Glutamatergic neuron (in vitro differentiated cells): Measurements from ENCODE around the gene SAMD4A. TPM values are rescaled to one million over a fixed set of nuclear protein-coding genes. Genes with fewer than 3 reads are reported as not detected.

Source experiments
- DNase-seq: peaks from one replicate; pipeline ENCODE4 v3.0.0; 2022
- H3K27ac Mint-ChIP-seq: one replicate; pipeline ENCODE4 v1.8.0; 2020; ENCODE audit warnings: mild to moderate bottlenecking, mixed read lengths, inconsistent platforms; ENCODE audit not compliant: unreplicated experiment
- H3K27me3 Mint-ChIP-seq: one replicate; pipeline ENCODE4 v1.8.0; 2020; ENCODE audit warnings: mild to moderate bottlenecking, moderate library complexity, mixed read lengths, inconsistent platforms; ENCODE audit not compliant: unreplicated experiment
- H3K36me3 Mint-ChIP-seq: one replicate; pipeline ENCODE4 v1.8.0; 2020; ENCODE audit warnings: mild to moderate bottlenecking, mixed read lengths, inconsistent platforms; ENCODE audit not compliant: unreplicated experiment
- H3K4me1 Mint-ChIP-seq: one replicate; pipeline ENCODE4 v1.8.0; 2020; ENCODE audit warnings: mild to moderate bottlenecking, low read depth, mixed read lengths, inconsistent platforms; ENCODE audit not compliant: unreplicated experiment
- H3K4me3 Mint-ChIP-seq: one replicate; pipeline ENCODE4 v1.8.0; 2020; ENCODE audit warnings: mild to moderate bottlenecking, mixed read lengths, inconsistent platforms; ENCODE audit not compliant: unreplicated experiment
- H3K9me3 Mint-ChIP-seq: one replicate; pipeline ENCODE4 v1.8.0; 2020; ENCODE audit warnings: mild to moderate bottlenecking, moderate library complexity, mixed read lengths, inconsistent platforms; ENCODE audit not compliant: unreplicated experiment
- CTCF ChIP-seq: fragments of 200-600 bp; sonication (generic); IDR thresholded peaks from one replicate; pipeline ENCODE4 v1.5.0; 2021; ENCODE audit not compliant: partially characterized antibody, unreplicated experiment
- total RNA-seq: library from RNA; stranded (reverse); fragmentation: NEBNext Ultra II Directional; extraction: Animal tissue kit (Norgen Biotek cat#: 25700); gene quantifications from one replicate; pipeline ENCODE4 v1.2.1, GENCODE V29; 2021; ENCODE audit not compliant: unreplicated experiment

SAMD4A gene
- total RNA-seq, 1 donor from 2014 or later: 0.56 TPM

GRCh38 chr14:54808326-54809161 lies 241.6 kb downstream of the SAMD4A start:
- Mint-ChIP-seq H3K36me3 (no peaks in the 10 kb centered on the region), H3K9me3 (peaks cover 4% of the 10 kb centered on the region), H3K4me1 (peaks cover 9% of the 10 kb centered on the region), H3K27me3 (peaks cover 5% of the 10 kb centered on the region), H3K4me3 (no peak overlapping the region), H3K27ac (no peak overlapping the region)
- TF ChIP-seq CTCF: no peak
- DNase-seq: no peak

GRCh38 chr14:54809767-54810166 lies 242.8 kb downstream of the SAMD4A start:
- H3K36me3 Mint-ChIP-seq: no peaks in the 10 kb centered on the region
- no peak overlapping the region for H3K4me3 Mint-ChIP-seq
- H3K4me1 Mint-ChIP-seq: peaks cover 9% of the 10 kb centered on the region
- peaks cover 5% of the 10 kb centered on the region for H3K27me3 Mint-ChIP-seq
- DNase-seq: no peak
- no peak for TF ChIP-seq CTCF
- H3K9me3 Mint-ChIP-seq: peaks cover 4% of the 10 kb centered on the region
- no peak overlapping the region for H3K27ac Mint-ChIP-seq

- H3K4me1 Mint-ChIP-seq: no peaks in the 10 kb centered on the region
- no peaks in the 10 kb centered on the region for H3K27me3 Mint-ChIP-seq
- no peak overlapping the region for H3K27ac Mint-ChIP-seq
- DNase-seq: no peak
- H3K36me3 Mint-ChIP-seq: no peaks in the 10 kb centered on the region
- H3K4me3 Mint-ChIP-seq: no peak overlapping the region
- H3K9me3 Mint-ChIP-seq: peaks cover 2% of the 10 kb centered on the region
- no peak for TF ChIP-seq CTCF
Measured at GRCh38 chr14:54812617-54813016, 245.7 kb downstream of the SAMD4A start.

GRCh38 chr14:54813081-54813480 lies 246.2 kb downstream of the SAMD4A start:
- no peak overlapping the region for H3K4me3 Mint-ChIP-seq
- no peak for TF ChIP-seq CTCF
- no peaks in the 10 kb centered on the region for H3K27me3 Mint-ChIP-seq
- DNase-seq: no peak
- no peaks in the 10 kb centered on the region for H3K4me1 Mint-ChIP-seq
- H3K36me3 Mint-ChIP-seq: no peaks in the 10 kb centered on the region
- H3K27ac Mint-ChIP-seq: no peak overlapping the region
- peaks cover 2% of the 10 kb centered on the region for H3K9me3 Mint-ChIP-seq

GRCh38 chr14:54814076-54814475 lies 247.1 kb downstream of the SAMD4A start:
- no peak overlapping the region for H3K4me3 Mint-ChIP-seq

More at GRCh38 chr14:54814076-54814475, 247.1 kb downstream of the SAMD4A start:
- peaks cover 2% of the 10 kb centered on the region for H3K9me3 Mint-ChIP-seq
- no peaks in the 10 kb centered on the region for H3K27me3 Mint-ChIP-seq
- no peak for TF ChIP-seq CTCF
- no peak for DNase-seq
- no peaks in the 10 kb centered on the region for H3K4me1 Mint-ChIP-seq
- no peak overlapping the region for H3K27ac Mint-ChIP-seq
- no peaks in the 10 kb centered on the region for H3K36me3 Mint-ChIP-seq
